Smooth muscle cell (in vitro differentiated cells): ENCODE results near the gene ATP6V1F. TPM values are rescaled to one million over a fixed set of nuclear protein-coding genes. Genes with fewer than 3 reads are reported as not detected.

ENCODE experiments used
- DNase-seq: peaks from one replicate; lab custom pipeline; 2025; ENCODE audit not compliant: unreplicated experiment; lab: John Stamatoyannopoulos, UW
- H2AFZ ChIP-seq: fragments of 200-600 bp; sonication (generic); 2 replicates; pipeline ENCODE4 v1.6.0; 2016; ENCODE audit warnings: antibody characterized with exemption, low read depth, mild to moderate bottlenecking
- H3F3A ChIP-seq: fragments of 200-600 bp; sonication (generic); 2 replicates; pipeline ENCODE4 v1.6.0; 2017; ENCODE audit warnings: antibody characterized with exemption, low read depth
- H3K27ac ChIP-seq: fragments of 200-600 bp; sonication (generic); 2 replicates; pipeline ENCODE4 v1.5.1; 2016; ENCODE audit warnings: low read depth, mild to moderate bottlenecking
- H3K27me3 ChIP-seq: fragments of 200-600 bp; sonication (generic); 2 replicates; pipeline ENCODE4 v1.6.1; 2016; ENCODE audit warnings: low read depth, mild to moderate bottlenecking
- H3K36me3 ChIP-seq: fragments of 200-600 bp; sonication (generic); 2 replicates; pipeline ENCODE4 v1.5.1; 2016; ENCODE audit warnings: low read depth
- H3K4me1 ChIP-seq: fragments of 200-600 bp; sonication (generic); 2 replicates; pipeline ENCODE4 v1.5.1; 2016; ENCODE audit warnings: low read depth
- H3K4me2 ChIP-seq: fragments of 200-600 bp; sonication (generic); 2 replicates; pipeline ENCODE4 v1.6.0; 2016; ENCODE audit warnings: mild to moderate bottlenecking
- H3K4me3 ChIP-seq: fragments of 200-600 bp; sonication (generic); 2 replicates; pipeline ENCODE4 v1.5.1; 2016; ENCODE audit warnings: mild to moderate bottlenecking
- H3K79me2 ChIP-seq: fragments of 200-600 bp; sonication (generic); 2 replicates; pipeline ENCODE4 v1.6.0; 2016; ENCODE audit warnings: low read depth, mild to moderate bottlenecking
- H3K9ac ChIP-seq: fragments of 200-600 bp; sonication (generic); 2 replicates; pipeline ENCODE4 v1.6.0; 2016; ENCODE audit warnings: low read depth
- H3K9me3 ChIP-seq: fragments of 200-600 bp; sonication (generic); replicated peaks from 2 replicates; pipeline ENCODE4 v1.5.1; 2016; ENCODE audit warnings: low read depth
- H4K20me1 ChIP-seq: fragments of 200-600 bp; sonication (generic); 2 replicates; pipeline ENCODE4 v1.6.0; 2016; ENCODE audit warnings: low read depth
- CTCF ChIP-seq: fragments of 200-600 bp; sonication (generic); IDR thresholded peaks from 2 replicates; pipeline ENCODE4 v1.5.1; 2017; ENCODE audit warnings: borderline replicate concordance, mild to moderate bottlenecking, antibody characterized with exemption; ENCODE audit not compliant: insufficient read depth, poor library complexity, severe bottlenecking
- WGBS: methylation state at CpG from one replicate; pipeline ENCODE4 v1.1.7; 2016; ENCODE audit warnings: low lambda C conversion rate; 5-methylcytosine and 5-hydroxymethylcytosine counted together
- polyA plus RNA-seq: library from polyadenylated mRNA; unstranded; fragments of >200 nt; fragmentation: Nextera tagmentation; extraction: Ambion mirVana; gene quantifications from 2 replicates; pipeline ENCODE4 v1.2.1, GENCODE V29; 2016
- total RNA-seq: library from RNA; depleted of rRNA; stranded (reverse); fragments of >200 nt; gene quantifications from 2 replicates; pipeline ENCODE4 v1.2.3, GENCODE V29; 2014

ATP6V1F gene
- total and polyA plus RNA-seq, 2 experiments from 2014 or later = 131 to 325 TPM

GRCh38 chr7:128867241-128867640, 4.6 kb downstream of the ATP6V1F start:
- Histone ChIP-seq H2AFZ (no peak overlapping the region), H3K4me3 (no peak overlapping the region), H3K9me3 (no peaks in the 10 kb centered on the region), H3F3A (peaks cover 12% of the 10 kb centered on the region), H3K27me3 (peaks cover 49% of the 10 kb centered on the region), H3K9ac (no peak overlapping the region), H3K79me2 (peaks cover 14% of the 10 kb centered on the region), H4K20me1 (peaks cover 66% of the 10 kb centered on the region), H3K4me1 (peaks cover 16% of the 10 kb centered on the region), H3K4me2 (no peak overlapping the region), H3K27ac (no peak overlapping the region), H3K36me3 (no peaks in the 10 kb centered on the region)
- no peak for TF ChIP-seq CTCF
- 91% methylated on average over 4 of the region's 4 CpGs for WGBS
- no peak for DNase-seq

- Histone ChIP-seq H4K20me1 (peaks cover 66% of the 10 kb centered on the region), H3K27me3 (peaks cover 50% of the 10 kb centered on the region), H3K27ac (no peak overlapping the region), H3F3A (peaks cover 12% of the 10 kb centered on the region), H3K36me3 (no peaks in the 10 kb centered on the region), H3K4me1 (peaks cover 16% of the 10 kb centered on the region), H3K4me3 (no peak overlapping the region), H3K9me3 (no peaks in the 10 kb centered on the region), H3K79me2 (peaks cover 14% of the 10 kb centered on the region), H2AFZ (no peak overlapping the region), H3K9ac (no peak overlapping the region), H3K4me2 (no peak overlapping the region)
- TF ChIP-seq CTCF = no peak
- 68% methylated on average over 11 of the region's 11 CpGs for WGBS
- DNase-seq = no peak
These were observed 5.4 kb downstream of the ATP6V1F start for GRCh38 chr7:128867842-128868623.

GRCh38 chr7:128868624-128869137, 6.0 kb downstream of the ATP6V1F start:
- peaks cover 8% of the 10 kb centered on the region for H3K79me2 ChIP-seq
- peaks cover 50% of the 10 kb centered on the region for H3K27me3 ChIP-seq
- H3K4me3 ChIP-seq = peak overlapping the region; percentile 52
- no peak overlapping the region for H3K9ac ChIP-seq
- no peaks in the 10 kb centered on the region for H3K36me3 ChIP-seq
- 39% methylated on average over 11 of the region's 13 CpGs for WGBS
- TF ChIP-seq CTCF = no peak
- H2AFZ ChIP-seq = no peak overlapping the region
- H3K9me3 ChIP-seq = no peaks in the 10 kb centered on the region
- H4K20me1 ChIP-seq = peaks cover 64% of the 10 kb centered on the region
- H3K27ac ChIP-seq = no peak overlapping the region
- peaks cover 12% of the 10 kb centered on the region for H3F3A ChIP-seq
- H3K4me1 ChIP-seq = peaks cover 13% of the 10 kb centered on the region
- peak overlapping the region; percentile 93 for H3K4me2 ChIP-seq
- DNase-seq = no peak
